GM21381 (cell line): Measurements from ENCODE around the gene SLC39A11.
"Not testable (repeated sequence)": the region's sequence is repeated elsewhere in the genome, so short reads cannot be mapped to it uniquely, and the experiment has no call there.

Experiments
- ATAC-seq: cut with Tn5 transposase; IDR thresholded peaks from one replicate; pipeline ENCODE4 v1.9.1; 2021; ENCODE audit warnings: mild to moderate bottlenecking, moderate library complexity; ENCODE audit not compliant: unreplicated experiment

SLC39A11 gene

GRCh38 chr17:73092523-73093135 is at the start of gene SLC39A11:
Gene SLC39A11, minus strand, starts transcription at chr17:73092688. Its CDS starts 3,924 bp downstream, at chr17:73088764.
- peak; percentile 99 for ATAC-seq

GRCh38 chr17:73141411-73141810 is 48.9 kb upstream of the SLC39A11 start:
- no peak for ATAC-seq

- no peak for ATAC-seq
These were observed 48.1 kb upstream of the SLC39A11 start for GRCh38 chr17:73140566-73140965.

GRCh38 chr17:73139296-73139695 is 46.8 kb upstream of the SLC39A11 start:
- no peak for ATAC-seq

- ATAC-seq: no peak
These were observed 46.2 kb upstream of the SLC39A11 start for GRCh38 chr17:73138541-73139138.

- no peak for ATAC-seq
These were observed 44.9 kb upstream of the SLC39A11 start for GRCh38 chr17:73137376-73137775.

GRCh38 chr17:73135766-73136165 is 43.3 kb upstream of the SLC39A11 start:
- no peak for ATAC-seq

- ATAC-seq: no peak
These were observed 41.6 kb upstream of the SLC39A11 start for GRCh38 chr17:73133911-73134649.

GRCh38 chr17:73132085-73132492 is 39.6 kb upstream of the SLC39A11 start:
- no peak for ATAC-seq

- ATAC-seq: not testable (repeated sequence)
These were observed 39.0 kb upstream of the SLC39A11 start for GRCh38 chr17:73131439-73131838.

- ATAC-seq: no peak
These were observed 38.5 kb upstream of the SLC39A11 start for GRCh38 chr17:73130977-73131376.

GRCh38 chr17:73128496-73128895 is 36.0 kb upstream of the SLC39A11 start:
- no peak for ATAC-seq

GRCh38 chr17:73126716-73127473 is 34.4 kb upstream of the SLC39A11 start:
- no peak for ATAC-seq

- ATAC-seq: no peak
These were observed 31.3 kb upstream of the SLC39A11 start for GRCh38 chr17:73123606-73124320.

- ATAC-seq: no peak
These were observed 30.6 kb upstream of the SLC39A11 start for GRCh38 chr17:73122953-73123605.

- ATAC-seq: no peak
These were observed 29.0 kb upstream of the SLC39A11 start for GRCh38 chr17:73121506-73121905.

GRCh38 chr17:73119631-73120030 is 27.1 kb upstream of the SLC39A11 start:
- ATAC-seq: no peak

GRCh38 chr17:73118951-73119391 is 26.5 kb upstream of the SLC39A11 start:
- ATAC-seq: no peak

- no peak for ATAC-seq
These were observed 25.7 kb upstream of the SLC39A11 start for GRCh38 chr17:73118139-73118538.

GRCh38 chr17:73112246-73112645 is 19.8 kb upstream of the SLC39A11 start:
- no peak for ATAC-seq
